H1 (cell line): ENCODE data around the gene B4GALT5. TPM values are rescaled to one million over a fixed set of nuclear protein-coding genes. Genes with fewer than 3 reads are reported as not detected.

Experiments
- ASH2L ChIP-seq: fragments of 200-600, 300-600 bp; sonication (generic); IDR thresholded peaks from one replicate; pipeline ENCODE4 v1.7.1; 2017; ENCODE audit warnings: low read length
- EGR1 ChIP-seq: IDR thresholded peaks from 2 replicates; pipeline ENCODE4 v1.6.1; 2011; ENCODE audit warnings: low read depth, low read length, borderline replicate concordance
- EZH2 ChIP-seq: fragments of 200-600 bp; sonication (generic); IDR thresholded peaks from 2 replicates; pipeline ENCODE4 v1.7.1; 2012; ENCODE audit warnings: low read depth, mild to moderate bottlenecking, moderate library complexity, low read length, inconsistent platforms; ENCODE audit not compliant: severe bottlenecking
- MAFK ChIP-seq: IDR thresholded peaks from 2 replicates; pipeline ENCODE4 v1.6.1; 2012; ENCODE audit warnings: low read depth, mild to moderate bottlenecking, improper control_type of control experiment, low read length
- TCF12 ChIP-seq: IDR thresholded peaks from 2 replicates; pipeline ENCODE4 v1.6.1; 2011; ENCODE audit warnings: low read depth, mild to moderate bottlenecking, low read length
- TEAD4 ChIP-seq: IDR thresholded peaks from 2 replicates; pipeline ENCODE4 v1.6.1; 2012; ENCODE audit warnings: low read depth, low read length, inconsistent platforms, mixed read lengths
- polyA plus RNA-seq, 7 experiments: library from polyadenylated mRNA; depleted of rRNA in 3 of 7; stranded (reverse) in 5 of 7; unstranded in 2 of 7; fragments of >200 nt in 5 of 7; fragments of 200-250 nt in 2 of 7; gene quantifications; 1 replicate in 5 of 7; 2 replicates in 1 of 7; 4 replicates in 1 of 7; pipeline versions ENCODE4 v1.2.1 to v1.2.3, GENCODE V29; 2011 to 2013; ENCODE audit warnings: missing spikeins in 2 of 7, mixed read lengths in 2 of 7
- total RNA-seq: library from RNA; stranded (reverse); fragmentation: NEBNext Ultra II Directional; extraction: Animal tissue kit (Norgen Biotek cat#: 25700); gene quantifications from 2 replicates; pipeline ENCODE4 v1.2.1, GENCODE V29; 2021

The B4GALT5 gene
- total and polyA plus RNA-seq, 2 of the 8 experiments (the other 6 are each of a cell fraction or from before 2014, with no cell fraction given) = 46.5 to 75.4 TPM

- TF ChIP-seq EZH2 (no peak), EGR1 (no peak), TEAD4 (no peak), TCF12 (no peak), ASH2L (no peak), MAFK (no peak)
These were observed 106.1 kb downstream of the B4GALT5 start (continued) for GRCh38 chr20:49607568-49607967.
